ENCODE measurements around the gene GGNBP2. TPM values are rescaled to one million over a fixed set of nuclear protein-coding genes. Genes with fewer than 3 reads are reported as not detected.

Gene GGNBP2
- polyA plus RNA-seq, 3 donors: 22.3 to 89.5 (median 31.5) TPM

DNA sequence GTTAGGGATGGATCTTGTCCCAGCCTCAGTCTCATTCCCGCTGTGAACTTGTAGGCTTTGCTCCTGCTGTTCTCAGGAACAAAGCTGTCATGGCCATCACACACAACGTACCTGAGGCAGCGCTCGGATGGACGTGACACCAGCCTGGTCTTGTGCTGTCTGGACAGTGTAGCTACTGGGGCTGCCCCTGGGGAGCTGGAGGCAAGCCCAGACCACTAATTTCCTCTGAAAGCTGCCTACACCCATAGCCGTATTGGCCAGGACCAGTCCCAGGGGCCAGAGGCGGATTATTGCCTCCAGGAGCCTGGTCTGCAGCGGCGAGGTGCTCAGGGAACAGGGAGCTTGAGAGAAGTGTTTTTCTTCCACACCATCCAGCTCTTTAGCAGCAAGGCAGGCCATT lies 46.6 kb upstream of the GGNBP2 start:
- DNase-seq: no peak
- H3K9me3 Mint-ChIP-seq: peaks cover 0 to 1% (median 0%) of the 10 kb centered on the region in 7 donors
- Histone ChIP-seq H3K36me3 (replicated peaks in 1 of 2; ENCODE audit: control insufficient read depth in 1 of 2, insufficient read depth in 2 of 2, low read length in 2 of 2) (peaks cover 59 to 92% of the 10 kb centered on the region in 2 donors), H3K79me2 (ENCODE audit: insufficient read depth, low read length) (no peaks in the 10 kb centered on the region), H3K4me1 (ENCODE audit: control insufficient read depth in 1 of 2, insufficient read depth in 2 of 2, low read length in 2 of 2) (no peaks in the 10 kb centered on the region), H3K4me2 (replicated peaks; ENCODE audit: extremely low read depth, low read length, poor library complexity, severe bottlenecking) (no peak overlapping the region), H3K9ac (ENCODE audit: insufficient read depth, low read length, poor library complexity, severe bottlenecking) (no peak overlapping the region), H2AFZ (ENCODE audit: insufficient read depth, low read depth, low read length, poor library complexity, severe bottlenecking) (no peak overlapping the region), H3K27me3 (ENCODE audit: control insufficient read depth in 2 of 2, insufficient read depth in 2 of 2, low read length in 2 of 2) (no peaks in the 10 kb centered on the region), H4K20me1 (ENCODE audit: insufficient read depth, low read length) (peaks cover 2% of the 10 kb centered on the region), H3K27ac (ENCODE audit: low read depth in 1 of 2, low read length in 2 of 2) (no peak overlapping the region), H3K4me3 (replicated peaks in 1 of 3; ENCODE audit: low read depth in 2 of 3, low read length in 3 of 3) (no peak overlapping the region), H3K9me3 (replicated peaks in 1 of 2; ENCODE audit: control insufficient read depth in 1 of 2, insufficient read depth in 1 of 2, low read length in 2 of 2) (no peaks in the 10 kb centered on the region)
- intact Hi-C loops (cut with micrococcal nuclease): no loop called here
- H3K27ac Mint-ChIP-seq: no peak overlapping the region
- no peaks in the 10 kb centered on the region for H3K4me1 Mint-ChIP-seq
- H3K4me3 Mint-ChIP-seq: no peak overlapping the region
- H3K27me3 Mint-ChIP-seq (ENCODE audit: low read depth in 3 of 3): no peaks in the 10 kb centered on the region
- TF ChIP-seq, protein P1, sequence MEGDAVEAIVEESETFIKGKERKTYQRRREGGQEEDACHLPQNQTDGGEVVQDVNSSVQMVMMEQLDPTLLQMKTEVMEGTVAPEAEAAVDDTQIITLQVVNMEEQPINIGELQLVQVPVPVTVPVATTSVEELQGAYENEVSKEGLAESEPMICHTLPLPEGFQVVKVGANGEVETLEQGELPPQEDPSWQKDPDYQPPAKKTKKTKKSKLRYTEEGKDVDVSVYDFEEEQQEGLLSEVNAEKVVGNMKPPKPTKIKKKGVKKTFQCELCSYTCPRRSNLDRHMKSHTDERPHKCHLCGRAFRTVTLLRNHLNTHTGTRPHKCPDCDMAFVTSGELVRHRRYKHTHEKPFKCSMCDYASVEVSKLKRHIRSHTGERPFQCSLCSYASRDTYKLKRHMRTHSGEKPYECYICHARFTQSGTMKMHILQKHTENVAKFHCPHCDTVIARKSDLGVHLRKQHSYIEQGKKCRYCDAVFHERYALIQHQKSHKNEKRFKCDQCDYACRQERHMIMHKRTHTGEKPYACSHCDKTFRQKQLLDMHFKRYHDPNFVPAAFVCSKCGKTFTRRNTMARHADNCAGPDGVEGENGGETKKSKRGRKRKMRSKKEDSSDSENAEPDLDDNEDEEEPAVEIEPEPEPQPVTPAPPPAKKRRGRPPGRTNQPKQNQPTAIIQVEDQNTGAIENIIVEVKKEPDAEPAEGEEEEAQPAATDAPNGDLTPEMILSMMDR (IDR thresholded peaks at IDR 0.05): no peak
- peaks cover 62 to 85% of the 10 kb centered on the region in 2 donors for H3K36me3 Mint-ChIP-seq
- WGBS (ENCODE audit: insufficient coverage): 96% methylated on average over 9 of the region's 9 CpGs

DNA sequence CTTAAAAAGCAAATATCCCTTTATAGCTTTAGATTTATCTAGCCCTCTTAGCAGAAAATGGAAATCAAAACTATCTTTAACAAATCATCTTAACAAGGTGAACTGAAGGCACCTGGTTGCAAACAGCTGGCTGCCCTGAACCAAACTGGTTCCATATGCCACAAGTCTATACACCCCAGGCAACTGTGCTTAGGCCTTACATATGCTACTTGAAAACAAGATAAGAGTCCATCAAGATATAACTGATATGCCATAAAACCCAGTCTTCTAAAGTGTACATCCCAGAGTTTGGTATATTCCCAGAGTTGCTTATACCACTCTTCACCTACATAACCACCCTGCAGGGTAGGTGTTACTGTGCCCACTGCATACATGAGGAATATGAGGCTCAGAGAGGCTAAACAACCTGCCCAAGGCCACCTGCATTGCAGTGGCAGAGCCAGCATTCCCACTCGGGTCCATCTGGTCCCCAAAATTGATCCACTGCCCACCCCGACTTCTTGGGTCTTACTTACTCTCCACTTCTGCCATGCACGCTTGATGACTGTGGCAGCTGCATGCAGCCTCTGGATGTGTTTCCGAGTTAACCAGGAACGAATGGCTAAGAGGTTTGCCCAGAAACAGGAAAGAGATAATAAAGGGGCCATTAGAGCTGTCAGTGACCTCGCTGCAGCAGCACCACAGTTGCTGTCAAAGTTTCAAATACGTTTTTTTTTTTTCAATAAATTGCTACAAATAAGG lies 46.0 kb upstream of the GGNBP2 start:
- intact Hi-C loops (cut with micrococcal nuclease): no loop called here
- TF ChIP-seq, protein P1 (IDR thresholded peaks at IDR 0.05): no peak
- peaks cover 60 to 85% of the 10 kb centered on the region in 2 donors for H3K36me3 Mint-ChIP-seq
- no peak for DNase-seq
- H4K20me1 ChIP-seq (ENCODE audit: insufficient read depth, low read length): no peaks in the 10 kb centered on the region
- H2AFZ ChIP-seq (ENCODE audit: insufficient read depth, low read depth, low read length, poor library complexity, severe bottlenecking): no peak overlapping the region
- no peaks in the 10 kb centered on the region for H3K4me1 Mint-ChIP-seq
- no peak overlapping the region for H3K4me2 ChIP-seq (replicated peaks; ENCODE audit: extremely low read depth, low read length, poor library complexity, severe bottlenecking)
- H3K9me3 Mint-ChIP-seq: peaks cover 0 to 1% (median 0%) of the 10 kb centered on the region in 7 donors
- H3K4me3 ChIP-seq (replicated peaks in 1 of 3; ENCODE audit: low read depth in 2 of 3, low read length in 3 of 3): no peak overlapping the region
- H3K4me3 Mint-ChIP-seq: no peak overlapping the region
- H3K27me3 ChIP-seq (ENCODE audit: control insufficient read depth in 2 of 2, insufficient read depth in 2 of 2, low read length in 2 of 2): no peaks in the 10 kb centered on the region
- WGBS (ENCODE audit: insufficient coverage): 67% methylated on average over 2 of the region's 7 CpGs
- H3K27ac Mint-ChIP-seq: peak overlapping the region in 1 of 7 donors; percentile 6
- no peaks in the 10 kb centered on the region for H3K79me2 ChIP-seq (ENCODE audit: insufficient read depth, low read length)
- H3K36me3 ChIP-seq (replicated peaks in 1 of 2; ENCODE audit: control insufficient read depth in 1 of 2, insufficient read depth in 2 of 2, low read length in 2 of 2): peaks cover 57 to 92% of the 10 kb centered on the region in 2 donors
- no peak overlapping the region for H3K9ac ChIP-seq (ENCODE audit: insufficient read depth, low read length, poor library complexity, severe bottlenecking)
- H3K9me3 ChIP-seq (replicated peaks in 1 of 2; ENCODE audit: control insufficient read depth in 1 of 2, insufficient read depth in 1 of 2, low read length in 2 of 2): no peaks in the 10 kb centered on the region
- H3K27me3 Mint-ChIP-seq (ENCODE audit: low read depth in 3 of 3): no peaks in the 10 kb centered on the region
- no peaks in the 10 kb centered on the region for H3K4me1 ChIP-seq (ENCODE audit: control insufficient read depth in 1 of 2, insufficient read depth in 2 of 2, low read length in 2 of 2)
- H3K27ac ChIP-seq (ENCODE audit: low read depth in 1 of 2, low read length in 2 of 2): no peak overlapping the region

Data from CD14-positive monocyte (primary cell).